Fibroblast of lung (primary cell): ENCODE measurements around the gene SUGP2. TPM values are rescaled to one million over a fixed set of nuclear protein-coding genes. Genes with fewer than 3 reads are reported as not detected.

Experiments
- DNase-seq, 2 donors: peaks; one replicate each; pipeline versions ENCODE4 v3.0.0 to v3.0.0-alpha.2; 2010; ENCODE audit warnings: low read depth in 2 of 2
- H2AFZ ChIP-seq: 2 replicates; pipeline ENCODE4 v1.5.1; 2012; ENCODE audit warnings: low read length, control low read depth, inconsistent platforms
- H3K27ac ChIP-seq: 2 replicates; pipeline ENCODE4 v1.5.1; 2011; ENCODE audit warnings: low read length, control low read depth; ENCODE audit not compliant: insufficient read depth
- H3K27me3 ChIP-seq: 2 replicates; pipeline ENCODE4 v1.5.1; 2011; ENCODE audit warnings: mild to moderate bottlenecking, low read length; ENCODE audit not compliant: control insufficient read depth, insufficient read depth
- H3K36me3 ChIP-seq: 2 replicates; pipeline ENCODE4 v1.5.1; 2011; ENCODE audit warnings: low read length; ENCODE audit not compliant: control insufficient read depth, insufficient read depth
- H3K4me1 ChIP-seq: 2 replicates; pipeline ENCODE4 v1.5.1; 2011; ENCODE audit warnings: low read length; ENCODE audit not compliant: control insufficient read depth, insufficient read depth; ENCODE audit errors: extremely low read depth
- H3K4me2 ChIP-seq: 2 replicates; pipeline ENCODE4 v1.5.1; 2011; ENCODE audit warnings: low read length, control low read depth; ENCODE audit not compliant: insufficient read depth; ENCODE audit errors: extremely low read depth
- H3K4me3 ChIP-seq, 4 experiments: fragments of 200-600 bp in 1 of 4; sonication (generic) in 1 of 4; replicated peaks in 1 of 4; 2 replicates each; pipeline ENCODE4 v1.5.1; 2011 to 2016; ENCODE audit warnings: low read length in 4 of 4, low read depth in 3 of 4, mild to moderate bottlenecking in 3 of 4, control low read depth in 2 of 4, inconsistent platforms in 1 of 4, mixed read lengths in 1 of 4; ENCODE audit not compliant: insufficient read depth in 1 of 4; ENCODE audit errors: control extremely low read depth in 1 of 4
- H3K79me2 ChIP-seq: 2 replicates; pipeline ENCODE4 v1.5.1; 2012; ENCODE audit warnings: mild to moderate bottlenecking, low read length, inconsistent platforms; ENCODE audit not compliant: control insufficient read depth, insufficient read depth
- H3K9ac ChIP-seq: 2 replicates; pipeline ENCODE4 v1.5.1; 2011; ENCODE audit warnings: mild to moderate bottlenecking, low read length, control low read depth; ENCODE audit not compliant: insufficient read depth
- H3K9me3 ChIP-seq: 2 replicates; pipeline ENCODE4 v1.5.1; 2012; ENCODE audit warnings: low read depth, low read length; ENCODE audit not compliant: control insufficient read depth, insufficient read depth
- H4K20me1 ChIP-seq: 2 replicates; pipeline ENCODE4 v1.5.1; 2011; ENCODE audit warnings: low read length; ENCODE audit not compliant: control insufficient read depth, insufficient read depth; ENCODE audit errors: extremely low read depth
- CTCF ChIP-seq, 2 donors: IDR thresholded peaks in 1 of 2; conservative IDR thresholded peaks in 1 of 2; 1 replicate in 1 of 2; 2 replicates in 1 of 2; pipeline ENCODE4 v1.5.1; 2011 to 2012; ENCODE audit warnings: low read length in 2 of 2, control low read depth in 1 of 2, inconsistent platforms in 1 of 2, low read depth in 1 of 2, mild to moderate bottlenecking in 1 of 2
- EZH2 ChIP-seq: IDR thresholded peaks from 2 replicates; pipeline ENCODE4 v1.5.1; 2012; ENCODE audit warnings: low read length, control low read depth, mild to moderate bottlenecking; ENCODE audit errors: missing control alignments
- polyA plus RNA-seq, 2 donors: library from polyadenylated mRNA; depleted of rRNA in 1 of 2; stranded (reverse) in 1 of 2; unstranded in 1 of 2; fragments of >200 nt; gene quantifications; 2 replicates each; pipeline ENCODE4 v1.2.1, GENCODE V29; 2011 to 2012; ENCODE audit warnings: missing spikeins in 1 of 2
- total RNA-seq: library from RNA; depleted of rRNA; stranded (reverse); fragments of >200 nt; gene quantifications from 2 replicates; pipeline ENCODE4 v1.2.1, GENCODE V29; 2014

The SUGP2 gene
- total and polyA plus RNA-seq, 2 donors (not counting 1 experiment from before 2014, with no cell fraction given): 29.2 to 31.4 TPM

GRCh38 chr19:19078801-19079200, 45.5 kb upstream of the SUGP2 start:
- Histone ChIP-seq H3K9me3 (no peaks in the 10 kb centered on the region), H3K36me3 (no peaks in the 10 kb centered on the region), H2AFZ (no peak overlapping the region), H3K4me3 (no peak overlapping the region), H3K4me1 (peaks cover 3% of the 10 kb centered on the region), H3K9ac (no peak overlapping the region), H4K20me1 (no peaks in the 10 kb centered on the region), H3K4me2 (no peak overlapping the region), H3K27me3 (no peaks in the 10 kb centered on the region), H3K79me2 (no peaks in the 10 kb centered on the region), H3K27ac (no peak overlapping the region)
- TF ChIP-seq CTCF (conservative IDR thresholded peaks at IDR 0.05 in 1 of 2, IDR thresholded peaks at IDR 0.05 in 1 of 2; ENCODE audit: low read depth in 1 of 2, low read length in 2 of 2) (no peak), EZH2 (no peak)
- DNase-seq: no peak

GRCh38 chr19:19077103-19077502, 43.8 kb upstream of the SUGP2 start:
- TF ChIP-seq CTCF (conservative IDR thresholded peaks at IDR 0.05 in 1 of 2, IDR thresholded peaks at IDR 0.05 in 1 of 2; ENCODE audit: low read depth in 1 of 2, low read length in 2 of 2) (no peak), EZH2 (no peak)
- Histone ChIP-seq H3K4me1 (peaks cover 3% of the 10 kb centered on the region), H4K20me1 (no peaks in the 10 kb centered on the region), H3K36me3 (no peaks in the 10 kb centered on the region), H3K79me2 (no peaks in the 10 kb centered on the region), H3K4me3 (no peak overlapping the region), H3K27ac (no peak overlapping the region), H3K9me3 (no peaks in the 10 kb centered on the region), H2AFZ (no peak overlapping the region), H3K4me2 (no peak overlapping the region), H3K9ac (no peak overlapping the region), H3K27me3 (no peaks in the 10 kb centered on the region)
- no peak for DNase-seq

GRCh38 chr19:19076476-19076875, 43.2 kb upstream of the SUGP2 start:
- Histone ChIP-seq H3K4me1 (no peaks in the 10 kb centered on the region), H3K27ac (no peak overlapping the region), H3K79me2 (no peaks in the 10 kb centered on the region), H3K4me3 (no peak overlapping the region), H3K4me2 (no peak overlapping the region), H2AFZ (no peak overlapping the region), H3K9ac (no peak overlapping the region), H3K9me3 (no peaks in the 10 kb centered on the region), H4K20me1 (no peaks in the 10 kb centered on the region), H3K27me3 (no peaks in the 10 kb centered on the region), H3K36me3 (no peaks in the 10 kb centered on the region)
- no peak for TF ChIP-seq CTCF (conservative IDR thresholded peaks at IDR 0.05 in 1 of 2, IDR thresholded peaks at IDR 0.05 in 1 of 2; ENCODE audit: low read depth in 1 of 2, low read length in 2 of 2)
- TF ChIP-seq EZH2: no peak
- DNase-seq: no peak
